ENCODE measurements around the gene NAGPA.

DNA sequence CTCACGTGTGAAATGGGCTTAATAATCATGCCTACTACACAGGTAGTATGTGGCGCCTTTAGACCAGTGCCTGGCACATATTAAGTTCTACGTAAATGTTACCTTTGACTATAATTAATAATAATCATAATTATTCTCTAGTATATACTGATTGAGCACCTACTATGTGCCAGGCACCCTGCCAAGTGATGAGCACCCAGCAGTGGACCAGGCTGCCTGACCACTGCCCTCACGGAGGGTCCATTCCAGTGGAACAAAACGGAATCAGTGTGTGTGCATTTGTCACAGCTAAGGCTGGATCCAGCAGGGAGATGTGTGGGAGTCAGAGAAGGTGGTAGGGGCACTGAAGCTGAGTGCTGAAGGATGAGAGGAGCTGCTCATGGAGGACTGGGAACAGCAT is 45.1 kb downstream of the NAGPA start:
- TF ChIP-seq POLR2A (IDR thresholded peaks at IDR 0.05) (no peak), EP300 (IDR thresholded peaks at IDR 0.05) (no peak), CTCF (IDR thresholded peaks at IDR 0.05) (no peak), POLR2AphosphoS5 (IDR thresholded peaks at IDR 0.05) (no peak)

Measured in suprapubic skin (tissue), 4 donors.